Epithelial cell of esophagus (primary cell): ENCODE measurements around the gene LSAMP.

Experiments used
- DNase-seq: peaks from one replicate; pipeline ENCODE4 v3.0.0; 2010; ENCODE audit warnings: low read depth
- H3K4me3 ChIP-seq: 2 replicates; pipeline ENCODE4 v1.5.1; 2011; ENCODE audit warnings: mild to moderate bottlenecking, low read length, control low read depth
- TF ChIP-seq, protein P1 (sequence below): IDR thresholded peaks from 2 replicates; pipeline ENCODE4 v1.5.1; 2011; ENCODE audit warnings: low read depth, mild to moderate bottlenecking, low read length, control low read depth, inconsistent platforms; ENCODE audit not compliant: insufficient read depth; ENCODE audit errors: missing control alignments

The LSAMP gene

DNA sequence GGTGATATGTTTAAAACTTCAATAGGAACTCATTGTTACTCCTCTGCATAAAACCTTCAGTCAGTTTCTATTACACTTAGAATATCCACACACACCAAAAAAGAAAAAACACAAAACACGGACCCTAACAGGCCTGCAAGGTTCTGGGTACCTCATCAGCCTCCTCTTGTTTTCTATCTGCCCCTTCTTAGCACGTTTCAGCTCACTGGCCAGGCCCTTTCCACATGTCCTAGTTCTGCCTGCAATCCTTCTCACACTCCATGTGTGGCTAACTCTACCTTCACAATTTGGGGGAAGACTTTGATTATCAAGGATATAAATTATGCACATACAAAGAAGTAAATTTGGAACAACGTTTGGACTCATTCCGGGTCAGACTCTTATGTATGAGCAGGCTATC, 376.3 kb downstream of the LSAMP start:
- DNase-seq = no peak
- H3K4me3 ChIP-seq = no peak overlapping the region
- TF ChIP-seq, protein P1, sequence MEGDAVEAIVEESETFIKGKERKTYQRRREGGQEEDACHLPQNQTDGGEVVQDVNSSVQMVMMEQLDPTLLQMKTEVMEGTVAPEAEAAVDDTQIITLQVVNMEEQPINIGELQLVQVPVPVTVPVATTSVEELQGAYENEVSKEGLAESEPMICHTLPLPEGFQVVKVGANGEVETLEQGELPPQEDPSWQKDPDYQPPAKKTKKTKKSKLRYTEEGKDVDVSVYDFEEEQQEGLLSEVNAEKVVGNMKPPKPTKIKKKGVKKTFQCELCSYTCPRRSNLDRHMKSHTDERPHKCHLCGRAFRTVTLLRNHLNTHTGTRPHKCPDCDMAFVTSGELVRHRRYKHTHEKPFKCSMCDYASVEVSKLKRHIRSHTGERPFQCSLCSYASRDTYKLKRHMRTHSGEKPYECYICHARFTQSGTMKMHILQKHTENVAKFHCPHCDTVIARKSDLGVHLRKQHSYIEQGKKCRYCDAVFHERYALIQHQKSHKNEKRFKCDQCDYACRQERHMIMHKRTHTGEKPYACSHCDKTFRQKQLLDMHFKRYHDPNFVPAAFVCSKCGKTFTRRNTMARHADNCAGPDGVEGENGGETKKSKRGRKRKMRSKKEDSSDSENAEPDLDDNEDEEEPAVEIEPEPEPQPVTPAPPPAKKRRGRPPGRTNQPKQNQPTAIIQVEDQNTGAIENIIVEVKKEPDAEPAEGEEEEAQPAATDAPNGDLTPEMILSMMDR = no peak

DNA sequence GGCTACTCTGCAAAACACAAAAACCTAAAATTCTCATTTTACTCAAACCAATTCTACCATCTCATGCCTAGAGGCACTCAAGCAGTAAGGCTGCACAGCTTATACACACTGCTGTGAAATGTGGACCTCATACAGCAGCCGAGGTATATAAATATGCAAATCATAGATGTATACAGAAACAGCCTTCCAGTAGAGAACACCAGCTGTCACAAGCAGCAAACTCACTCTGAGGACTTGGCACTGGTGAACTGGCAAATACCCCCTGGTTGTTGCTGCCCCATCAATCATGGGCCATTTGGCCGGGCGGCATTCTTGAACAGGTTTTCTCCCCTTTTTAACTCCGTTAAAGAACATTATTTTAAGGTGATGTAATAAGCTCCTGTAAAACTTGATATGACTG, 378.0 kb downstream of the LSAMP start:
- DNase-seq = no peak
- TF ChIP-seq, protein P1 = no peak
- H3K4me3 ChIP-seq = no peak overlapping the region

DNA sequence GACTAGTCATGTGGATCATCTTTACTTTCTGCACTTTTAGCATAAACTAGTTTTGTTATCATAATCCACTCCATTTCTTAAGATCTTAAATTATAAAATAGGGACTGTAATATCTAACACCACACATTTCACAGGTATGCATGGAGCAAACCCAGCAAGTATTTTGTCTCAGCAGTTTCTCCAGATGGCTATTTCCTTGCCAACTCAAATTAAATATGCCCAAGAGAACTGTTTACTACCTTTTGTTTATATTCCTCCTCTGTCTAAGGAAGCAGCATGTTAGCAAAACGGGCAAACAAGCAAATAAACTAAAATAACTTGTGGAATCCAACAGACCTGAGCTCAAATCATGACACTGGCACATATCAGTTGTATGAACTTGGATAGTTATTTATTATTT, 379.8 kb downstream of the LSAMP start:
- DNase-seq = no peak
- H3K4me3 ChIP-seq = no peak overlapping the region
- TF ChIP-seq, protein P1 = no peak

DNA sequence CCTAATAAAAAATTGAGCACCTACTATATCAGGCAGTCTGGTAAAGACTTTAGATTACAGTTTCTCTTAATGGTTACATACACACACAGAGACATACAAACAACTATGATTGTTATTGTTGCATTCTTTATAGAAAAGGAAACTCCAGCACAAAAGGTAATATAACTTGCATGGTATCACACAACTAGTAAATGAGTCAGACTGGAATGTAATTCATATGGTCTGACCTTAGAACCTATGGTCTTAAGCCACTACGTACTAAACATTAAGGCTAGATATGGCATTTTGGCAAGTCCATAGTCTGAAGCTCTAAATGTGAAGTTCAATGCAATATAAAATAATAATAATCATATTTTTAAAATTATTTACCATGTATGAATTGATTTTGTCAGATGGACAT, 380.6 kb downstream of the LSAMP start:
- peak; percentile 4 for DNase-seq
- TF ChIP-seq, protein P1 = no peak
- no peak overlapping the region for H3K4me3 ChIP-seq

DNA sequence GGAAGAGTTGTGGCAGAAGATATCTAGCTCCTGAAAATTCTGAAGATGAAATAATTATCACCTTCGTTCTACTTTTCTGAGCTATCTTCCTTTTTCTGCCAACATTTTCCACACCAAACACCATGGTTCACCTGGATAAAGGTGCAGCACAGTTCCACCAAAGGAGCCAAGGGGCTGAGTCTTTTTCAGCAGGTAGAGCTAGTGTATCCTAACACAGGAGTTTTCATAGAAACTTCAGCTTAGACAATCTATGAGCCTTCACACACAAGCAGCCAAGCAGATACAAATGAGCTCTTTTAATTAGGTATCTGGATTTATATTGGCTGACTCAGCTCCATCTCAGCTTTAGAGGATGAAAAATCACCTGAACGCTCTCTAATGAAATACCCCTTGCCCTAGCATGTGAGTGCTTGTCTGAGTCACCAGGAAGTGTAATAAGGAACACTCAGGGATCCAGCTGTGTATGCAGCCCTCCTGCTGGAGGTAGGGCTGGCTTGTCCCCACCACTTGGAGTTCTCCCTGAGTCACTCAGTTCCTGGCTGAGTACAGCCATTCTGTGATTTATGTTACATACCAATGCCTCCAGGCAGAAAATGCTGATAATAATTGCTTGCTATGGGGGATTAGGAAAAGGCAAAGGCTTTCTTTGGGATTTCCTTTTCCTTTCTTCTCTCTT, 385.7 kb downstream of the LSAMP start:
- no peak overlapping the region for H3K4me3 ChIP-seq
- peak; percentile 98 for DNase-seq
- TF ChIP-seq, protein P1 = no peak

DNA sequence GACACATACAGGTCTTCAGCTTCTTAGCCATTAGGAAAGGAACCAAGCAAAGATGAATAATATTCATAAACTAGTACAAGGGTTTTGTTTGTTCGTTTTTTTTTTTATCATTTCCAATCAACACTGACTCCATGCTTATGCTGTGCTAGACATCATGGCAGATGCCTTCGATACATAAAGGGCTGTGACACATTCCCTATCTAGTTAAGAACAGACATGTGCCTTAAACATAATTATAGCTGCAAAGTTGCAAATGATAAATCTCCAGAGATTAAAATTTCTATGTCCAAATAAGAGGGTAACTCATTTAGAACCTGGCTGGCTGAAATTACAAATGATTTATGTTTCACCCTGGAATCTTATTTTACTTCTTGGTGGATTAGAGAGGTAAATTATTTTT, 386.4 kb downstream of the LSAMP start:
- TF ChIP-seq, protein P1 = no peak
- no peak for DNase-seq

DNA sequence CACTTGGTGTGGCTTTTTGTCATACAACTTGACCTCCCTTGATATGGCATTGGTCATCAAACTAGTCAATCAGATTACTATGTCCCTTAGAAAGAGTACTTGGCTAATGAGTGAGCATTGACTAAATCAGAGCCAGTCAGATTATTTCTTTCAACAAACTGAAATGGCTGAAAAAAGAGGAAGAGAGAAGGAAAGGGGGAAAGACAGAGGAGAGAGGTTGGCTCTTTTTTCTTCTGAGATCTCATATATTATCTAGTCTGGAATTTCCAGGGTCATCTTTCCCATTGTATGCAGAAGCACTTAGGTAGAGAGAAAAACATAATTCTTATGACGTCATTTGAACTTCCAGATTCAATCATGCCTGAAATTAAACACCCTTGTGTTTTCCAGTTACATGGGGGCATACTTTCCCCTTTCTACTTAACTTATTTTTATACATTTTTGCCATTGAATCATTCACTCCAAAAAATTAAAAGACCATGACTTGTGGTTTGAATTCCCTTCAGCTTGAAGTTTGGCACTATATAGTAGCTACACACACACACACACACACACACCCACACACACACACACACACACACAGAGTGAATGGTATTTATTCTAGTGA, 387.8 kb downstream of the LSAMP start:
- no peak for DNase-seq
- TF ChIP-seq, protein P1 = no peak
- H3K4me3 ChIP-seq = no peak overlapping the region

More for the DNA sequence above, 386.4 kb downstream of the LSAMP start:
- H3K4me3 ChIP-seq = no peak overlapping the region
